ENCODE measurements around the gene CABLES1.
"Not testable (repeated sequence)": the region's sequence is repeated elsewhere in the genome, so short reads cannot be mapped to it uniquely, and the experiment has no call there.

Gene CABLES1

DNA sequence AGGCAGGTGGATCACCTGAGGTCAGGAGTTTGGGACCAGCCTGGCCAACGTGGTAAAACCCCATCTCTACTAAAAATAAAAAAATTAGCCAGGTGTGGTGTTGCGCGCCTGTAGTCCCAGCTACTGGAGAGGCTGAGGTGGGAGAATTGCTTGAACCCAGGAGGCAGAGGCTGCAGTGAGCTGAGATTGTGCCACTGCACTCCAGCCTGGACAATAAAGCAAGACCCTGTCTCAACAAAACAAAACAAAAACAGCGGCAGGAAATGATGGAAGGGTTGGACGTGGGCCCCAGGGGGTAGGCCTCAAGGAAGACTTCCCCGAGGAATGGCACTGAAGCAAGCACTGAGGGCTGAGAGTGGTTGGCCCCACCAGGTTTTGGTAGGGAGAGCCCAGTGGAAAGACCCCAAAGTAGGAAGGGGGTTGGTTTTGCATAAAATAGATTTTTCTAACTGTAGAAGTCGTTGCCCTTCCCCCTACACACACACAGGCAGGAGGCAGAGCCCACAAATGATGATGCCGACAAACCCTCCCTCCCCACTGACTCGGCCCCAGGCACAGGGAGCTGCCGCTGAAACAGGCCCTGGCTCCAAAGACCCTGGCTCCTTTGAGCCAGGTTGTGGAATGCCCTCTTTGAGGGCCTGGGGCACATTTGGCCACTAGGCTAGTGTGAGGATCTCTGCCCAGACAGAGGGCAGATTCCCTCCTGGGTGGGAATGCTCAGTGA lies 104.8 kb downstream of the CABLES1 start:
- no peak for DNase-seq (ENCODE audit: low spot score)

DNA sequence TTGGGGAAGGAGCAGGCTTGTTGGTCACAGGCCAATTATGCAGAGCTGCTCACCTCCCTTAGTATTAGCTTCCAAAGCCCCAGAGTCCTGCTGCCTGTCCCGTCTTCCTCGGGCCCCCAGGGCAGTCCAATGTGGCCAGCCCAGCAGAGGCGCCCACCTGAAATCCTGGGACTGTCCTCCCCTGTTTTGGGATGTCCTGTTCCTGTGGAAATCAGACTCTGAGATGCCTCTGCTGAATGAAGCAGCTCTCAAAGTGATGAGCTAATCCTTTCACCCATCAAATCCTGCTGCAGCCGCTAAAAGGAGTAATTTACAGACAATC lies 105.3 kb downstream of the CABLES1 start:
- DNase-seq (ENCODE audit: low spot score) = no peak

DNA sequence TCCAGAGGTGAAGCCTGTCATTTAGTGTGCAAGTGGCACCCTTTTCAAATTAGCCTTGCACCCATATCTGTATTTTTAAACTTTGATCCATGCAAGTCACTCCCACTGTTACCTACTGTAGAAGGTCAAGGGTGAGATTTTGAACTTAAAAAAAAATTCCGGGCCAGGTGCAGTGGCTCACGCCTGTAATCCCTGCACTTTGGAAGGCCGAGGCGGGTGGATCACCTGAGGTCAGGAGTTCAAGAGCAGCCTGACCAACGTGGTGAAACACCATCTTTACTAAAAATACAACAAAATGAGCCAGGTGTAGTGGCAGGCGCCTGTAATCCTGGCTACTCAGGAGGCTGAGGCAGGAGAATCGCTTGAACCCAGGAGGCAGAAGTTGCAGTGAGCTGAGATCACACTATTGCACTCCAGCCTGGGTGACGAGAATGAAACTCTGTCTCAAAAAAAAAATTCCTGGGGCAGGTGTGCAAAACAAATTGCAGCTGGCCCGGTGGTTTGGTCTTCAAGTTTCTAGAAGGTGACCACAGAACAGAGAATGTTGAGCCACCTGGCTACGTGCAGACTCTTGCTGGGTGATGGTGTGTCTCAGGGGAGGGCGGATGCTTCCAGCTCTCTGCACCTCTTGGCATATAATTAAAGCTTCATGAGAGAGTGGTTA lies 106.7 kb downstream of the CABLES1 start:
- DNase-seq (ENCODE audit: low spot score) = not testable (repeated sequence)

DNA sequence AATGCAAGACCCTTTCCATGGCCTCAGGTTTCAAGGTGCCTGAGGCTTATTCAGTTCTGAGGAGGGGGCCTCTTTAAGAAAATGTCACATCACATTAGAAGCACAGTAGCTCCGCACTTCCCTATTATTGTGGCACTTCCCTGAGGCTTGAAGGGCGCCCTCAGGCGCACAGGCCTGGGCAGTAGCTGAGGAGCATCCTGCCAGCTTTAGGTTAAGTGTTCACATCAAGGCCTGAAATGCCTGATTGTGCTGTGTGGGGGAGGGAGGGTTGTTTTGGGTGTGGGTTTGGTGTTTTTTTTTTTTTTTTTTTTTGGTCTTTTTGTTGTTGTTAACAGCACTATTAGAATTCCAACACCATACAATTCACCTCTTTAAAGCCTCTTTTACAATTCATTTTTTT lies 107.9 kb downstream of the CABLES1 start:
- no peak for DNase-seq (ENCODE audit: low spot score)

DNA sequence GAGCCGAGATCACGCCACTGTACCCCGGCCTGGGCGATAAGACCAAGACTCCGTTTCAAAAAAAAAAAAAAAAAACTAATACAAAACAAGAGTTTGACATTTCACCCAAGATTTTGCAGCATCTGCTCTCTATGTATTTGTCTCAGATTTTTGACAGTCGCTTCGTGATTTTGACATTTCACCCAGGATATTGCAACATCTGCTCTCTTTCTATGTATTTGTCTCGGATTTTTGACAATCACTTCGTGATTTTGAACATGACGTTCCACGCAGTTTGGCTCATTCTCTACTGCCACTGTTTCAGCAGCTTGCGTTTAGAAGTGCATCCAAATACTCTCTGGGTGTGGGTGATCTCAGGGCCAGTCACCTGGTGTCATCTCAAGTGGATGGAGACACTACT lies 108.5 kb downstream of the CABLES1 start:
- no peak for DNase-seq (ENCODE audit: low spot score)

DNA sequence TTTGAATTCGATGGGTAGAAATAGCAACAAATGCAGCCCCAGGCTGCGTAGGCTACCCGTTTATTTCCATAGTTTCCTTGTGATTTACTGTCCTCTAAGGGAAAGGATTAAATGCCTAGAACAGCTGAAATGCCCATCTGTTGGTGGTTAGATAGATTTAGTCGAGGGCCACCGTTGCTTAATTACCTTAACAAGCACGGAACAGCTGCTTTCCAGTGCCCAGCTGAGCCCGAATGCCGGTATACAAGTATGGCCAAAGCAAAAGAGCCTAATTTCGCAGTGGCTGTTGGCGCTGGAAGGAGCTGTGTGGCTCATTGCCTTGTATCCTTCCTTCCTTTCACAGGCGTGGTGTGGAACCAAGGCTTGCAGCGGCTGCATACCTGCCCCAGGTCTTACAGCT lies 109.1 kb downstream of the CABLES1 start:
- no peak for DNase-seq (ENCODE audit: low spot score)

DNA sequence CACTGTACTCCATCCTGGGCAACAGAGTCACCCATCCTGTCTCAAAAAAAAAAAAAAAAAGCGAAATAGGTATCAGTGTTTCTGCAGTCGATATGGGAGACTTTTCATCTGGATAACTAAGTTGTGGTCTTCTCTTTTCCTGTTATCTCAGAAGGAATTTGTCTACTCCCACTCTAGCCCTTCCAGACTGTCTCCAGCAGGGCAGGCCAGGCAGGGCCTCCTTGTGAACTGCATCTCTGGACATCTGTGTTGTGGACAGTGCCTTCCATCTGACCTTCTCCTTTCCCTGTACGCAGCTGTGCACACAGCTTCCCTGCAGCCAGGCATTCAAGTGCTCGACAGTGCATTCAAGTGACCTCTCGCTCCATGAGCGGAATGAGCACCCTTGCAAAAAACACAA lies 110.2 kb downstream of the CABLES1 start:
- DNase-seq (ENCODE audit: low spot score) = no peak

DNA sequence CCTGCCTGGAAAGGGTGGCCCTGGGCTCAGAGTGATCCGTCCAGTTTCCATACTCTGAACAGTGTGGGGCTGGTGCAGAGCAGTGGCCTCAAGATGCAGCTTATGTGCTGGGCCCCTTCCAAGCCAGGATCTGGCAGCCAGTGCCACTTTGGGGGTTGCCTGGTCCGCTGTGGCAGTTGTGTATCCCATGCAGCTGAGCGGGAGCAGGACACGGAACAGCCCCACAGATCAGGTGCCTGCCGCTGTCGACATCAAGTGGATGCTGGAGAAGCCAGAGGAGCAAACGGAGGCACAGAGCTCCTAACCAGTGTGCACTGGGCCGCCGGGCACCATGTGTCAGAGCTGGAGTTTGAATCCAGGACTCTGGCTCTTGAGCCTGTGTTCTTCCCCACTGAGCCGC lies 112.0 kb downstream of the CABLES1 start:
- no peak for DNase-seq (ENCODE audit: low spot score)

DNA sequence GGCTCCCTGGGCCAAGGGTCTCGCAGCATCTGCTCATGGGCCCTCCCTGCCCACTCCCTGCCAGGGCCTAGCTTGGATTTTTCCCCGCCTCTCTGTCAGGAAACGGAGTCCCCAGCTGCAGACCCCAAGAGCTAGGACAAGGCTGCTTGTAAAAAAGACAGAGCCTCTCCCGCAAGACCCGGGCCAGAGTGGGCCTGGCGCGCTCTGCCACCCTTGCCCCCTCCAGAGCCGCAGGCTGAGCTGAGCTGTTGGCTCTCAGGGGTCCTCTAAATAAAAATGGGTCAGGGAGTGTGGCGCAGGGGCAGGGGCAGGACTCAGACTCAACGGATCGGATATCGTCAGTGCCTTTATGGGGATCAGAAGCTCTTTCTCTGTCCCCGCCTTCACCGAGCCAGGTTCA lies 112.6 kb downstream of the CABLES1 start:
- no peak for DNase-seq (ENCODE audit: low spot score)

DNA sequence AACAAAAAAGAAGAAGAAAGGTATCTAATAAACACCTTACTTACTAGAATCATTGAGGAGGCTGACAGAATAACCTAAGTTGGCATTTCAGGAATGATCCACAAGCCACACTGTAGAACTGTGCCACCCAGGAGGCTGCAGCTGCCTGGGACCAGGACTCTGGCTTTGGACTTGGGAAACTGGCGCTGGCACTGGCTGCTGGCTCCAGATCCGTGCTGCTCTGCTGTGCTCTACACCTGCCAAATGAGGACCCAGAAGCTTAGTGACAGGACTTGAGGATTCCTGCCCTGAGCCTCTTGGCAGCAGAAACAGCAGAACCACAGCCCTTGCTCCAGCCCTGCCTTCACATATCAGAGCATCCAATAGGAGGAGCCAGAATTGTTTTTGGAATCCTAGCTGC lies 113.5 kb downstream of the CABLES1 start:
- no peak for DNase-seq (ENCODE audit: low spot score)

DNA sequence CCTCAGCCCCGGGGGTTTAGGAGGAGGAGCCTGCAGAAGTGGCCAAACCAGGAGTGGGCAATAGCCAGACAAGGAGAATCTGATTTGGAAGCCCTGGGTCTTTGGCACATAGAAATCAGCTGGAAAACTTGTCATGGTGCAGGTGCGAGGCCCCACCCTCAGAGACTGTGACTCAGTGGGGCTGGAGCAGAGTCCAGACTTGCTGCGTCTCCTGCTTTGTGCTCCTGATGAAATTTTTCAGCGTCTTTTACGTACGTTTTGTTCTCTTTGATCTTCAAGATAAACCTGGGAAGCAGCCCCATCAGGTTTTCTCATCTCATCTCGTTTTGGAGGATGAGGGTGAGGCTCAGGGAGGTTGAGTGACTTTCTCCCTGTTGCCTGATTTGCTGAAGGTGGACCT lies 114.1 kb downstream of the CABLES1 start:
- no peak for DNase-seq (ENCODE audit: low spot score)

DNA sequence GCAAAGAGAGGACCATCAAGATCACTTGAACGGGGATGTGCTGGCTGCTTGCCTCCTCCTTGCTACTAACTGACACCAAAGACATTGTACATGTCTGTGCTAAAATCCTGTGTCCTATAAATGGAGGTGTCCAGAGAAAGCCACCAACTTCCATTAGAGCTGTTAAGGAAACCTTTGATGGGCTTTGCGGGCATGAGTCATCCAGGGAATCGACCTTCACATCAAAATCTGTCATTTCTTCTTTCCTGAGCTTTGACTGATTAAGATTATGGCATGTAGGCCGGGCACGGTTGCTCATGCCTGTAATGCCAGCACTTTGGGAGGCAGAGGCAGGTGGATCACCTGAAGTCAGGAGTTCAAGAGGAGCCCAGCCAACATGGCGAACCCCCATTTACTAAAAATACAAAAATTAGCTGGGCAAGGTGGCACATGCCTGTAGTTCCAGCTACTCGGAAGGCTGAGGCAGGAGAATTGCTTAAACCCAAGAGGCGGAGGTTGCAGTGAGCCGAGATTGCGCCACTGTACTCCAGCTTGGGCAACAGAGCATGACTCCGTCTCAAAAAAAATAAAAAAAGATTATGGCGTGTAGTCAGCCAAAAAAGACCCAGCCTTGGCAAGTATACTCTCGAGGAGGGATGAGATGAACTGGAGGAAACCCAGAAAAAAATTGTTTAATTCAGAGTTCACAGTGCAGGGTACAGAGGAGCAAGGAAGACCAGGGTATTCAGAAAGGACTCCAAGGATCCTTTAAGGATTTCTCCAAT lies 115.8 kb downstream of the CABLES1 start:
- no peak for DNase-seq (ENCODE audit: low spot score)

DNA sequence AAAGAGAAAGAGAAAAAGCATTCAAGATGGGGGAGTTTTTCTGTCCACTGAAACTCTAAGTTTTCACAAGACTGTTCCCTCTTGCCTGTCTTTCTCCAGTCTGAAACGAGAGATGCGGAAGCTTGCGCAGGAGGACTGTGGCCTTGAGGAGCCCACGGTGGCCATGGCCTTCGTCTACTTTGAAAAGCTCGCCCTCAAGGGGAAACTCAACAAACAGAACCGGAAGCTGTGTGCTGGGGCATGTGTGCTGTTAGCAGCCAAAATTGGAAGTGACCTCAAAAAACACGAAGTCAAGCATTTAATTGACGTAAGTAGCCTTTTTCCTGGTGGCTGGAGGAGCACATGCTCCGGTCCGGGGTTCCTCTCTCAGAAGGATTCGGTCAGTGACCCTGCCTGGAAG lies 118.3 kb downstream of the CABLES1 start:
- DNase-seq (ENCODE audit: low spot score) = no peak

DNA sequence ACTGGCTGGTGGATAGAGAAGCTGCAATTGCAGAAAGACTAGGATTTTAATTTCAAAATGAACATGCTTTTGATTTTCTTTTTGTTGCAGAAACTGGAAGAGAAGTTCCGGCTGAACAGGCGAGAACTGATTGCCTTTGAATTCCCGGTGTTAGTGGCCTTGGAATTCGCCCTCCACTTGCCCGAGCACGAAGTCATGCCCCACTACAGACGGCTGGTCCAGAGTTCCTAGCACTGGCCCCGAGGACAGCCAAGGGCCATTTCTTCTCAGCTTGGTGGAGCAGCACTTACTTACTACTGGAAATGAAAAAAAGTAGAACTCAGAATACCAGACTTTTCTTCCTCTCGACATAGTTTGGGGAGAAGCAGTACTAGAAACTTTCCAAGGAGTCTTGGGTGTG lies 121.9 kb downstream of the CABLES1 start:
- DNase-seq (ENCODE audit: low spot score) = no peak

DNA sequence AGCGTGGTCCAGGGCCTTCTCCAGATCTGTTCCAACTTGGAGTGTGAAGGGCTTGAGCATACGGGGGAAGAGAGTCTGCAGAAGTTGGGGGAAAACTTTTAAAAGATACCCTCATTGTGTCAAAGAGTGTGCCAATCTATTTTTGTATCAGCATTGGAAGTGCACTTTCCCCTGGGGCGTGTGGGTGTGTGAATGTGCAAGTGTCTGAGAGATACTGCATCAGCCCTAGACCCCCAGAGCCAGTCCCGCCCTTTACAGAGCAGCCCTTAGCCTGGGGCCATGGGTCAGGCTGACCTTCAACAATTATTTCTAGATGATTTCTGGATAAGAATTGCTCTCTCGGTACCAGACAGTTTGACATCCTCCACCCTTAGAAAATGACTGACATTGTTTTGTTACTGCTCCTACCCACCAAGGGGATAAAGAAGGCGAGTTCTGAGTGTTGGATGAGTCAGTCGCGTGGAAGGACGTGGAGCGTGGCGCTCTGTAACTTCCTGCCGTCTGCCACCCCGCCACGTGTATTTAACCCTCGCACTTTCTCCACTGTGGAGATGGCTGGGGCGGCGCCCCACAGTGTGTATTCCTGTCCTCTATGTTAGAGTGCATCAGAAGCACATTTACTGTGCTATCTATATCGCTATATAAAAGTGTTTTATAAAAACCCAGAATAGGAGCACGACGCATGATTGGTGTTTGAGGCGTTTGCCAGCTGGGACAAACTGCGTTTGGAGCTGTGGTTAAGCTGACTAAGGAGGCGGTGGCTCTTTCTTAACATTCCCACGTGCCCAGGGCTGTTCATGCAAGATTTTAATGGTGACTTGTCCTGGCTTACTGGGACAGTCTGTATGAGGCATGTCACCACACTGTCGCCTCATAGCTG lies 122.6 kb downstream of the CABLES1 start:
- no peak for DNase-seq (ENCODE audit: low spot score)

DNA sequence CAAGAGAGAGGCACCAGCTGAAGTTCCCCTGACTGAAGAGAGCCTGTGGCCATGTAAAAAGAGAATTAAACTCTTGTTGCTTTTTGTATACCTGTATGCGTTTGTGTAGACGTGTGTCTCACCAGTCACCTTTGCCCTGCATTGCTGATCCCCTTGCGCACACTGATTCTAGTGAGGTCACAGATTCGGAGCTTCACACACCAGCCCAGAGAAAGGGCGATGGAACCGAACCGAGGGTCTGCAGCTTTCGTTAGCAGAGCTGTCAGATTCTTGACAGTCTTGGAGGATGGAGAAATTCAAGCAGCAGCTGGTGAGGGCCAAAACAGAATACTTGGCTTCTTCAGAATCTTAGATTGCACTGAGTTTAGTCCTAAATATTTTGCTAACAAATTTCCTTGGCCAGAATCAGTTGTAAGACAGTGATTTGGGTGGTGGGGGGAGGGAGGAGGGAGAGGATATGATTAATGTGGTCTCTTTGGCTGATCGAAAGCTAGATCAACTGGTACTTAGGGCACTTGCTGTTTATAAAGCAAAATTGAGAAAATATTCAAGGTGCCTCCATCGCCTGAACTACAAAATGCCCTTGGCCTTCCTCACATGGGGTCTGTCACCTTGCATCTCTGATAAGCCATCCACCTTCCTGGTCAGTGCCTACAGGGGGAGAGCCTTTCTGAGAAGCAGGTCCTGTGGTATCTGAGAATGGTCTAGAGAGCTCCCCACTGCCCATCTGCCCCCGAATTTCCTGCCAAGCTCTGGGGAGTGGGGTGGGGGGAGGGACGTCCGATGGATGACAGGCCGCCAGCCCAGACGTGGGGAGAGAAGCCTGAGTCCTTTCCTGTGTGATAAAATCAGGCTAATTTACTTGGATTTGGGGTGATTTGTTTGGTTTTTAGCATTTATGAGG lies 123.5 kb downstream of the CABLES1 start:
- no peak for DNase-seq (ENCODE audit: low spot score)

DNA sequence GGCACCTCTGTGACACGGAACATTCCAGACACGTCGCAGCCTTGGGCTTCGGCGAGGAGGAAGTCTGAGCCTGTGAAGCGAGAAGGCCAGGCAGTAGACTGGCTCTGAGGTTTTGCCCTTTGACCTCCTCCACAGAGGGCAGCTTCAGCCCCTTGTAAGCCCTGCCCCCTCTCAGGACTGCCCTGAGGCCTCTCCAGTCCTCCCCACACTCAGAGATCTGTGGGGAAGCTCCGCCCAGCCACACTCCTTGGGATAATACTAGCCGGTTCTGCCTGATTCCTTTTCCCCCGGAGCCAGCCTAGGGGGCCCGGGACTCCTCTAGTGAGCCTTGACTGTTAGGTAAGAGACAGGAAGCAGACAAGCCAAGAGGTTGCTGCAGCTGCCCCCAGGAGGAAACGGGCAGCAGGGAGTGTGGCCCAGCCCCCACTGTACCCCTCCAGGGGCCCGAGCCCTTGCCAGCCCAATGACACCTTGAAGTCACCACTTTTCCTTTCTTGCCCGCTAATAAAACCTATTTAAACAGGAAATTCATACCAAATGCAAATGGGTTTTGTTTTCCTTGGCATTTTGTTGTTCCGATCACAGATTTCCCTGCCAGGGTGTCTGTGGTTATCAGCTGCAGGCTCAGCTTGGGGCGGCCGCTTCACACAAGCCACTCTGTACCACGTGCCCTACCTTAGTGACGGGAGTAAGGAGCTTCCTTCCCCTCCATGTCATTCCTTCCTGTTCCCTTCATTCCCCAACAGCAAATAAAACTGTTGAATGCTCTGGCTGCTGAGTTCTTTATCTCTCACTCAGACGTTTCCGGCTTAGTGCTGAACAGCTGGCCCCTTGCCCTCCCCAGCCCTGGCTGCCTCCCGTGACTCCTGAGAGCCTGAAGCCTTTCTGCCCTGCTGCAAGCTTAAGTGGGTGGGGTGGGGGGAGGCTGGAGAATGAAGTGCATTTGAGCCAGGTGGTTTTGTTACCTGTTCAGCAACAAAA lies 124.7 kb downstream of the CABLES1 start:
- peak; percentile 86 for DNase-seq (ENCODE audit: low spot score)

DNA sequence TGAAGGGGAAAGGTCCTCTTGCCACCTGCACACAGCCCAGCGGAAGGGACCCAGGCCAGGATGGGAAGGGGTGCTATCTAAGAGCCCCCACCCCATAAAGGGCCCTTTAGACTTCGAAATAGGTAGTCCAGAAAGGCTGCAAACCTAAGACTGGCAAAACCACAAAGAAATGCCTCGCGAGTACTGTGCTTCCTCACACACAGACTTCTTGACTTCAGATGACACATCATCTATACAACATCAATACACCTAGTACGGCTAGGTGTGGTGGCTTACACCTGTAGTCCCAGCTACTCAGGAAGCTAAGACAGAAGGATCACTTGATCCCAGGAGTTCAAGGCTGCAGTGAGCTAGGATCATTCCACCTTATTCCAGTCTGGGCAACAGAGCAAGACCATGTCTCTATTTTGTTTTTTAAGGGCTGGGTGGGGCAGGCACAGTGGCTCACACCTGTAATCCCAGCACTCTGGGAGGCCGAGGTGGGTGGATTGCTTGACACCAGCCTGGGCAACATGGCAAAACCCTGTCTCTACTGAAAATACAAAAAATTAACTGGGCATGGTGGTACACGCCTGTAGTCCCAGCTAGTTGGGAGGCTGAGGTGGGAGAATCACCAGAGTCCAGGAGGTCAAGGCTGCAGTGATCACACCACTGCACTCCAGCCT lies 125.8 kb downstream of the CABLES1 start:
- DNase-seq (ENCODE audit: low spot score) = no peak

DNA sequence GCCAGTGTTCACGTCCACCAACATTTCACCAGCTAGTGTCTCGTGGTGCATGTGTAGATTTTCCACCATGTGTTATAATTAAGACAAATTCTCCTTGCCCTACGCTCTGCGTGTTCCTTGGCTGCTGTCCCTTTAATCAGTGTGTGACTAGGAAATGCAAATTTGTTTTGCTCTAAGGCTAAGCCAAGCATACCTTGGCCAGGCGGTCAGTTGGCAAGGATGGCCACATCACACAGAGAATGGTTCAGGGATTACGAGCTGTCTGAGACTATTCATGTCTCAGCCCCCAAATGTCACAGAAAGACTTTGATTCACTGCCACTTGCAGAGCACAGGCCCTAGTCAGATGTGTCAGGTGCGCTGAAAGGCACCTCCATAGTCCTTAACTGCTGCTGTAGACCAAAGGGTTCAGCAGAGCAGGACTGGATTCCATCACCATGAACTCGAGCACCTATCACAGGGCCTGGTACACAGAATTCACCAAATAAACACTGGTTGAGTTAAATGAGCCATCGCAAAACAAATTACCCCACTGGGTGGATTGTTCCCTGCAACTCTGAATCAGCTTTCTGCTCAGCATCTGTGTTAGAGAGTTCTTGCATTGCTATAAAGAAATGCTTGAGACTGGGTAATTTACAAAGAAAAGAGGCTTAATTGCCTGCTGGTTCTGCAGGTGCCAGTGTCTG lies 128.4 kb downstream of the CABLES1 start:
- DNase-seq (ENCODE audit: low spot score) = no peak

Data from GM03348 (cell line).